ENCODE measurements around the gene SDK1. TPM values are rescaled to one million over a fixed set of nuclear protein-coding genes. Genes with fewer than 3 reads are reported as not detected.

SDK1 gene
- total and polyA plus RNA-seq, 2 donors = 3.2 to 7.8 TPM

GRCh38 chr7:3270362-3270761, 30.7 kb upstream of the SDK1 start:
- no peak overlapping the region for H3K27ac ChIP-seq (ENCODE audit: low read depth in 1 of 2, low read length in 1 of 2)
- H3K36me3 ChIP-seq (ENCODE audit: control insufficient read depth in 2 of 2, insufficient read depth in 2 of 2, low read length in 1 of 2) = no peaks in the 10 kb centered on the region
- no peaks in the 10 kb centered on the region for H3K27me3 ChIP-seq (ENCODE audit: control insufficient read depth in 2 of 2, insufficient read depth in 1 of 2, low read length in 1 of 2)
- H3K9me3 ChIP-seq (ENCODE audit: control insufficient read depth in 2 of 2, insufficient read depth in 1 of 2, low read length in 1 of 2) = no peaks in the 10 kb centered on the region
- H3K4me1 ChIP-seq (ENCODE audit: control insufficient read depth in 2 of 2, insufficient read depth in 2 of 2, low read length in 2 of 2) = no peaks in the 10 kb centered on the region
- H3K4me3 ChIP-seq (ENCODE audit: low read length in 2 of 2) = no peak overlapping the region
- DNase-seq (ENCODE audit: low read depth in 6 of 9, low spot score in 9 of 9) = no peak

- no peak for DNase-seq (ENCODE audit: low read depth in 6 of 9, low spot score in 9 of 9)
- H3K4me1 ChIP-seq (ENCODE audit: control insufficient read depth in 2 of 2, insufficient read depth in 2 of 2, low read length in 2 of 2) = no peaks in the 10 kb centered on the region
- H3K9me3 ChIP-seq (ENCODE audit: control insufficient read depth in 2 of 2, insufficient read depth in 1 of 2, low read length in 1 of 2) = no peaks in the 10 kb centered on the region
- no peaks in the 10 kb centered on the region for H3K27me3 ChIP-seq (ENCODE audit: control insufficient read depth in 2 of 2, insufficient read depth in 1 of 2, low read length in 1 of 2)
- H3K36me3 ChIP-seq (ENCODE audit: control insufficient read depth in 2 of 2, insufficient read depth in 2 of 2, low read length in 1 of 2) = no peaks in the 10 kb centered on the region
- no peak overlapping the region for H3K4me3 ChIP-seq (ENCODE audit: low read length in 2 of 2)
- 92% methylated on average over 2 of the region's 2 CpGs for WGBS
- H3K27ac ChIP-seq (ENCODE audit: low read depth in 1 of 2, low read length in 1 of 2) = no peak overlapping the region
These were observed 29.8 kb upstream of the SDK1 start for GRCh38 chr7:3271298-3271697.

- no peak overlapping the region for H3K4me3 ChIP-seq (ENCODE audit: low read length in 2 of 2)
- no peaks in the 10 kb centered on the region for H3K27me3 ChIP-seq (ENCODE audit: control insufficient read depth in 2 of 2, insufficient read depth in 1 of 2, low read length in 1 of 2)
- no peak for DNase-seq (ENCODE audit: low read depth in 6 of 9, low spot score in 9 of 9)
- no peaks in the 10 kb centered on the region for H3K36me3 ChIP-seq (ENCODE audit: control insufficient read depth in 2 of 2, insufficient read depth in 2 of 2, low read length in 1 of 2)
- H3K9me3 ChIP-seq (ENCODE audit: control insufficient read depth in 2 of 2, insufficient read depth in 1 of 2, low read length in 1 of 2) = no peaks in the 10 kb centered on the region
- WGBS = 93% methylated on average over 2 of the region's 2 CpGs
- H3K4me1 ChIP-seq (ENCODE audit: control insufficient read depth in 2 of 2, insufficient read depth in 2 of 2, low read length in 2 of 2) = no peaks in the 10 kb centered on the region
- H3K27ac ChIP-seq (ENCODE audit: low read depth in 1 of 2, low read length in 1 of 2) = no peak overlapping the region
These were observed 28.3 kb upstream of the SDK1 start for GRCh38 chr7:3272691-3273141.

- Histone ChIP-seq H3K36me3 (ENCODE audit: control insufficient read depth in 2 of 2, insufficient read depth in 2 of 2, low read length in 1 of 2) (no peaks in the 10 kb centered on the region), H3K27ac (ENCODE audit: low read depth in 1 of 2, low read length in 1 of 2) (no peak overlapping the region), H3K4me3 (ENCODE audit: low read length in 2 of 2) (no peak overlapping the region), H3K27me3 (ENCODE audit: control insufficient read depth in 2 of 2, insufficient read depth in 1 of 2, low read length in 1 of 2) (no peaks in the 10 kb centered on the region), H3K4me1 (ENCODE audit: control insufficient read depth in 2 of 2, insufficient read depth in 2 of 2, low read length in 2 of 2) (no peaks in the 10 kb centered on the region), H3K9me3 (ENCODE audit: control insufficient read depth in 2 of 2, insufficient read depth in 1 of 2, low read length in 1 of 2) (no peaks in the 10 kb centered on the region)
- 99% methylated on average over 1 of the region's 1 CpG for whole genome bisulfite sequencing
- no peak for DNase-seq (ENCODE audit: low read depth in 6 of 9, low spot score in 9 of 9)
These were observed 26.9 kb upstream of the SDK1 start for GRCh38 chr7:3274131-3274530.

GRCh38 chr7:3277604-3278572, 23.2 kb upstream of the SDK1 start:
- Histone ChIP-seq H3K36me3 (ENCODE audit: control insufficient read depth in 2 of 2, insufficient read depth in 2 of 2, low read length in 1 of 2) (no peaks in the 10 kb centered on the region), H3K27me3 (ENCODE audit: control insufficient read depth in 2 of 2, insufficient read depth in 1 of 2, low read length in 1 of 2) (no peaks in the 10 kb centered on the region), H3K27ac (ENCODE audit: low read depth in 1 of 2, low read length in 1 of 2) (no peak overlapping the region), H3K4me3 (ENCODE audit: low read length in 2 of 2) (no peak overlapping the region), H3K9me3 (ENCODE audit: control insufficient read depth in 2 of 2, insufficient read depth in 1 of 2, low read length in 1 of 2) (no peaks in the 10 kb centered on the region), H3K4me1 (ENCODE audit: control insufficient read depth in 2 of 2, insufficient read depth in 2 of 2, low read length in 2 of 2) (no peaks in the 10 kb centered on the region)
- WGBS = 78% methylated on average over 4 of the region's 4 CpGs
- no peak for DNase-seq (ENCODE audit: low read depth in 6 of 9, low spot score in 9 of 9)

- 91% methylated on average over 3 of the region's 3 CpGs for WGBS
- no peaks in the 10 kb centered on the region for H3K9me3 ChIP-seq (ENCODE audit: control insufficient read depth in 2 of 2, insufficient read depth in 1 of 2, low read length in 1 of 2)
- H3K36me3 ChIP-seq (ENCODE audit: control insufficient read depth in 2 of 2, insufficient read depth in 2 of 2, low read length in 1 of 2) = no peaks in the 10 kb centered on the region
- no peak overlapping the region for H3K27ac ChIP-seq (ENCODE audit: low read depth in 1 of 2, low read length in 1 of 2)
- no peaks in the 10 kb centered on the region for H3K27me3 ChIP-seq (ENCODE audit: control insufficient read depth in 2 of 2, insufficient read depth in 1 of 2, low read length in 1 of 2)
- no peak overlapping the region for H3K4me3 ChIP-seq (ENCODE audit: low read length in 2 of 2)
- no peak for DNase-seq (ENCODE audit: low read depth in 6 of 9, low spot score in 9 of 9)
- H3K4me1 ChIP-seq (ENCODE audit: control insufficient read depth in 2 of 2, insufficient read depth in 2 of 2, low read length in 2 of 2) = no peaks in the 10 kb centered on the region
These were observed 21.8 kb upstream of the SDK1 start for GRCh38 chr7:3279147-3279818.

- H3K27me3 ChIP-seq (ENCODE audit: control insufficient read depth in 2 of 2, insufficient read depth in 1 of 2, low read length in 1 of 2) = no peaks in the 10 kb centered on the region
- no peaks in the 10 kb centered on the region for H3K4me1 ChIP-seq (ENCODE audit: control insufficient read depth in 2 of 2, insufficient read depth in 2 of 2, low read length in 2 of 2)
- no peak overlapping the region for H3K4me3 ChIP-seq (ENCODE audit: low read length in 2 of 2)
- DNase-seq (ENCODE audit: low read depth in 6 of 9, low spot score in 9 of 9) = no peak
- WGBS = 93% methylated on average over 3 of the region's 3 CpGs
- H3K27ac ChIP-seq (ENCODE audit: low read depth in 1 of 2, low read length in 1 of 2) = no peak overlapping the region
- H3K9me3 ChIP-seq (ENCODE audit: control insufficient read depth in 2 of 2, insufficient read depth in 1 of 2, low read length in 1 of 2) = no peaks in the 10 kb centered on the region
- H3K36me3 ChIP-seq (ENCODE audit: control insufficient read depth in 2 of 2, insufficient read depth in 2 of 2, low read length in 1 of 2) = no peaks in the 10 kb centered on the region
These were observed 20.6 kb upstream of the SDK1 start for GRCh38 chr7:3280445-3280844.

- H3K4me3 ChIP-seq (ENCODE audit: low read length in 2 of 2) = no peak overlapping the region
- H3K27ac ChIP-seq (ENCODE audit: low read depth in 1 of 2, low read length in 1 of 2) = no peak overlapping the region
- H3K36me3 ChIP-seq (ENCODE audit: control insufficient read depth in 2 of 2, insufficient read depth in 2 of 2, low read length in 1 of 2) = no peaks in the 10 kb centered on the region
- no peak for DNase-seq (ENCODE audit: low read depth in 6 of 9, low spot score in 9 of 9)
- no peaks in the 10 kb centered on the region for H3K27me3 ChIP-seq (ENCODE audit: control insufficient read depth in 2 of 2, insufficient read depth in 1 of 2, low read length in 1 of 2)
- no peaks in the 10 kb centered on the region for H3K9me3 ChIP-seq (ENCODE audit: control insufficient read depth in 2 of 2, insufficient read depth in 1 of 2, low read length in 1 of 2)
- WGBS = 87% methylated on average over 10 of the region's 10 CpGs
- no peaks in the 10 kb centered on the region for H3K4me1 ChIP-seq (ENCODE audit: control insufficient read depth in 2 of 2, insufficient read depth in 2 of 2, low read length in 2 of 2)
These were observed 20.0 kb upstream of the SDK1 start for GRCh38 chr7:3280946-3281656.

- no peak for DNase-seq (ENCODE audit: low read depth in 6 of 9, low spot score in 9 of 9)
- WGBS = 95% methylated on average over 7 of the region's 7 CpGs
These were observed 18.6 kb upstream of the SDK1 start for GRCh38 chr7:3282457-3282856.

More at GRCh38 chr7:3282457-3282856, 18.6 kb upstream of the SDK1 start:
- Histone ChIP-seq H3K9me3 (ENCODE audit: control insufficient read depth in 2 of 2, insufficient read depth in 1 of 2, low read length in 1 of 2) (no peaks in the 10 kb centered on the region), H3K27ac (ENCODE audit: low read depth in 1 of 2, low read length in 1 of 2) (no peak overlapping the region), H3K4me3 (ENCODE audit: low read length in 2 of 2) (no peak overlapping the region), H3K36me3 (ENCODE audit: control insufficient read depth in 2 of 2, insufficient read depth in 2 of 2, low read length in 1 of 2) (no peaks in the 10 kb centered on the region), H3K27me3 (ENCODE audit: control insufficient read depth in 2 of 2, insufficient read depth in 1 of 2, low read length in 1 of 2) (no peaks in the 10 kb centered on the region), H3K4me1 (ENCODE audit: control insufficient read depth in 2 of 2, insufficient read depth in 2 of 2, low read length in 2 of 2) (no peaks in the 10 kb centered on the region)

All from thymus (tissue), 11 donors.